OCI-LY7 (cell line): Measurements from ENCODE around the gene GATA5. TPM values are rescaled to one million over a fixed set of nuclear protein-coding genes. Genes with fewer than 3 reads are reported as not detected.

Experiments
- BruUV-seq: library from RNA; stranded (reverse); fragments of 400-500 nt; replicated peaks from 2 replicates; lab custom pipeline; 2021; lab: Mats Ljungman, UMichigan
- CTCF ChIA-PET: fragments of 300-600 bp; sonication (Branson Sonifier 250); formaldehyde crosslinking; loops from one replicate; lab custom pipeline; 2022; ENCODE audit warnings: antibody characterized with exemption; ENCODE audit not compliant: unreplicated experiment; lab: Charles Lee
- POLR2A ChIA-PET: fragments of 300-600 bp; sonication (Branson Sonifier 250); formaldehyde crosslinking; loops from one replicate; lab custom pipeline; 2022; ENCODE audit warnings: antibody characterized with exemption; lab: Charles Lee
- DNase-seq: peaks from one replicate; pipeline ENCODE4 v3.0.0-alpha.2; 2015; ENCODE audit warnings: low spot score
- H2AFZ ChIP-seq: fragments of 200-600 bp; sonication (generic), shearing (Covaris generic); 2 replicates; pipeline ENCODE4 v1.6.1; 2014; ENCODE audit warnings: mild to moderate bottlenecking, antibody characterized with exemption, low read length, moderate library complexity
- H3K27ac ChIP-seq: fragments of 200-600 bp; sonication (generic); 2 replicates; pipeline ENCODE4 v1.5.1; 2014; ENCODE audit warnings: mixed run types, low read depth, mild to moderate bottlenecking, moderate library complexity, low read length, inconsistent platforms; ENCODE audit not compliant: poor library complexity, severe bottlenecking
- H3K36me3 ChIP-seq: fragments of 200-600 bp; sonication (generic); 2 replicates; pipeline ENCODE4 v1.6.1; 2014; ENCODE audit warnings: mild to moderate bottlenecking, antibody characterized with exemption, low read length, moderate library complexity, mixed read lengths; ENCODE audit not compliant: insufficient read depth
- H3K4me1 ChIP-seq: fragments of 200-600 bp; sonication (generic); 2 replicates; pipeline ENCODE4 v1.5.1; 2014; ENCODE audit warnings: mild to moderate bottlenecking, low read length; ENCODE audit not compliant: insufficient read depth, poor library complexity, severe bottlenecking
- H3K4me2 ChIP-seq: fragments of 200-600 bp; sonication (generic); 2 replicates; pipeline ENCODE4 v1.6.1; 2014; ENCODE audit warnings: mild to moderate bottlenecking, low read length
- H3K4me3 ChIP-seq: fragments of 200-600 bp; sonication (generic); 2 replicates; pipeline ENCODE4 v1.5.1; 2014; ENCODE audit warnings: mild to moderate bottlenecking, low read depth, low read length; ENCODE audit not compliant: poor library complexity, severe bottlenecking
- H3K79me2 ChIP-seq: fragments of 200-600 bp; sonication (generic); 2 replicates; pipeline ENCODE4 v1.6.1; 2016; ENCODE audit warnings: low read depth, mild to moderate bottlenecking, low read length, moderate library complexity, mixed read lengths; ENCODE audit not compliant: insufficient read depth
- H3K9me2 ChIP-seq: fragments of 200-600 bp; sonication (generic); 2 replicates; pipeline ENCODE4 v1.6.1; 2016; ENCODE audit warnings: mild to moderate bottlenecking, low read length, mixed read lengths; ENCODE audit not compliant: insufficient read depth
- H3K9me3 ChIP-seq: fragments of 200-600 bp; sonication (generic); 2 replicates; pipeline ENCODE4 v1.6.1; 2014; ENCODE audit warnings: mild to moderate bottlenecking, mixed run types, low read length, mixed read lengths
- H4K20me1 ChIP-seq: fragments of 200-600 bp; sonication (generic); 2 replicates; pipeline ENCODE4 v1.6.1; 2014; ENCODE audit warnings: mild to moderate bottlenecking, antibody characterized with exemption, low read length, moderate library complexity, mixed read lengths; ENCODE audit not compliant: insufficient read depth
- EZH2phosphoT487 ChIP-seq: fragments of 200-600 bp; sonication (generic); IDR thresholded peaks from 2 replicates; pipeline ENCODE4 v1.6.1; 2018; ENCODE audit warnings: low read depth, borderline replicate concordance, mild to moderate bottlenecking, mixed run types, antibody characterized with exemption, low read length, moderate library complexity, mixed read lengths
- intact Hi-C: fragments of 100-400 bp; cut with micrococcal nuclease; formaldehyde crosslinking; loops from one replicate; pipeline ENCODE4 v1.10.0; 2022; ENCODE audit not compliant: unreplicated experiment
- total RNA-seq, 2 experiments: library from RNA; depleted of rRNA in 1 of 2; stranded (reverse); fragments of >200 nt in 1 of 2; shearing (Covaris generic) in 1 of 2; gene quantifications; 2 replicates each; pipeline ENCODE4 v1.2.3, GENCODE V29; 2014 to 2022
- TF ChIP-seq, protein P1 (sequence below): fragments of 200-600 bp; sonication (generic); conservative IDR thresholded peaks from 2 replicates; pipeline ENCODE4 v1.5.1; 2014; ENCODE audit warnings: mild to moderate bottlenecking, antibody characterized with exemption, low read length, moderate library complexity, mixed read lengths

Gene GATA5
- total RNA-seq, 2 experiments from 2014 or later = not detected

DNA sequence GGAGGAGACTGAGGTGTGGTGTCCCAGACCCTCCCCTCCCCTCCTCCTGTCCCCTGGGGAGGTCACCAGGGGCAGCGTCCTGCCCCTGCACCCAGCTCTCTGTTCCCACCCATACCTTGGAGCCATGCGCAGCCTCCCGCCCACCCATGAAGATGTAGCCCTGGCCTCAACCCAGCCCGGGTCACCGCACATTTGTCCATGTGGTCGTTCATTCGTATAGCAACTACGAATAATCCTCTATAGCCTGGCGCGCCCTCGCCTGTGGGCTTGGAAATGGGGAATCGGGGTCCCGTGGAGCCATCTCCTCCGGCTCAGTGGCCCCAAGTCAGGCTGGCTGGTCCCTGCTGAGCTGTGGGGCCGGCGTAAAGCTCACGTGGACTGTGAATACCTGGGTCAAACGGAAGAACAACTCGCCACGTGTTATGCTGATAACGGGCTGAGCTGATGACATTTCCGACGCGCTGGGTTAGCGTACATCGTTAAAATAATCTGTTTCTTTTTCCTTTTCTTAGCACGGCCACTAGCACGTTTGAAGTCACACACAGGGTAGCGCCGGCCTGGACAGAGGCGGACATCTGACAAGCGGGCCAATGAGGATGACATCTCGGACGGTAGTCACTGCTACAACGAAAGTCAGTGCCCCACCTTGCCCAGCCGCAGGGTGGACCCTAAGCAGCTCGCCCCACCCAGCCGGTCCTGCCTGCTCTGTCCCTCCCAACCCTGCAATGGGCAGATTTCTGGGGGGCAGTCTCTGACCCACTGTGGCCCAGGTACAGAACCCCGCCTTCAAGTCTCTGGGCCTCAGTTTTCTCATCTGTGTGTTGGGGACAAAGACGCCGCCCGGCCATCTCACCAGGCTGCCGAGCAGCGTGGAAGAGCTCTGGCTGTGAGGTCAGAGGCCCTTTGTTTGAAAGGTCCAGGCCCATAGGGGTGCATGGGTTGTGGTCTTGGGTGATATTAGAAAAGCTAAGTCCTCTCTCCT is 28.6 kb downstream of the GATA5 start:
- intact Hi-C loops = no loop called here
- CTCF ChIA-PET = no interaction called here
- no peak overlapping the region for H3K27ac ChIP-seq
- H3K4me2 ChIP-seq = no peak overlapping the region
- H3K36me3 ChIP-seq = no peaks in the 10 kb centered on the region
- H2AFZ ChIP-seq = no peak overlapping the region
- no peaks in the 10 kb centered on the region for H3K9me3 ChIP-seq
- DNase-seq = no peak
- BruUV-seq = no TSS peak
- no peaks in the 10 kb centered on the region for H3K79me2 ChIP-seq
- H4K20me1 ChIP-seq = no peaks in the 10 kb centered on the region
- H3K9me2 ChIP-seq = no peaks in the 10 kb centered on the region
- no peak overlapping the region for H3K4me3 ChIP-seq
- POLR2A ChIA-PET = no interaction called here
- TF ChIP-seq, protein P1, sequence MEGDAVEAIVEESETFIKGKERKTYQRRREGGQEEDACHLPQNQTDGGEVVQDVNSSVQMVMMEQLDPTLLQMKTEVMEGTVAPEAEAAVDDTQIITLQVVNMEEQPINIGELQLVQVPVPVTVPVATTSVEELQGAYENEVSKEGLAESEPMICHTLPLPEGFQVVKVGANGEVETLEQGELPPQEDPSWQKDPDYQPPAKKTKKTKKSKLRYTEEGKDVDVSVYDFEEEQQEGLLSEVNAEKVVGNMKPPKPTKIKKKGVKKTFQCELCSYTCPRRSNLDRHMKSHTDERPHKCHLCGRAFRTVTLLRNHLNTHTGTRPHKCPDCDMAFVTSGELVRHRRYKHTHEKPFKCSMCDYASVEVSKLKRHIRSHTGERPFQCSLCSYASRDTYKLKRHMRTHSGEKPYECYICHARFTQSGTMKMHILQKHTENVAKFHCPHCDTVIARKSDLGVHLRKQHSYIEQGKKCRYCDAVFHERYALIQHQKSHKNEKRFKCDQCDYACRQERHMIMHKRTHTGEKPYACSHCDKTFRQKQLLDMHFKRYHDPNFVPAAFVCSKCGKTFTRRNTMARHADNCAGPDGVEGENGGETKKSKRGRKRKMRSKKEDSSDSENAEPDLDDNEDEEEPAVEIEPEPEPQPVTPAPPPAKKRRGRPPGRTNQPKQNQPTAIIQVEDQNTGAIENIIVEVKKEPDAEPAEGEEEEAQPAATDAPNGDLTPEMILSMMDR = no peak
- TF ChIP-seq EZH2phosphoT487 = no peak
- no peaks in the 10 kb centered on the region for H3K4me1 ChIP-seq

DNA sequence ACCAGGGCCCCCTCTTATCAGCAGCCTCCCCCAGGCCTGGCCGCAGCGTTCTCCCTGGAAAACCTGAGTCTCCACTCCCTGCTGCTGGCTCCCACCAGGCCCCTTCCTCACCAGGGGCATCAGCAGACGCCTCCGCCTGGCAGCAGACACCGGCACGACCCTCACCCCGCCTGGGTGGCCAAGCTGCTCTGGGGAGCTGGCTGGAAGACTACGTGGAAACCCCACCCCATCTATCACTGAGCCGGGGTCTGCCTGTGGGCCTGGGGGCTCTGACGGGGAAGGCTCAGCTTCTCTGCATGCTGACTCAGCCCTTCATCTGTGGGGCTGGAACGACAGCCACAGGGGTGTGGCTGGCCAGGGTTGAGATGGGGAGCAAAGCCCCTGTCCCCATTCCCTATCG is 29.3 kb downstream of the GATA5 start:
- H3K9me3 ChIP-seq = no peaks in the 10 kb centered on the region
- intact Hi-C loops = no loop called here
- no peak overlapping the region for H3K4me3 ChIP-seq
- H3K79me2 ChIP-seq = no peaks in the 10 kb centered on the region
- no peak overlapping the region for H3K4me2 ChIP-seq
- H3K27ac ChIP-seq = no peak overlapping the region
- H3K4me1 ChIP-seq = no peaks in the 10 kb centered on the region
- no peaks in the 10 kb centered on the region for H4K20me1 ChIP-seq
- no peak for TF ChIP-seq EZH2phosphoT487
- TF ChIP-seq, protein P1 = no peak
- no peaks in the 10 kb centered on the region for H3K9me2 ChIP-seq
- DNase-seq = no peak
- no peaks in the 10 kb centered on the region for H3K36me3 ChIP-seq
- ChIA-PET CTCF (no interaction called here), POLR2A (no interaction called here)
- no peak overlapping the region for H2AFZ ChIP-seq
- no TSS peak for BruUV-seq
